DND-41 (cell line): ENCODE results near the gene SNX1.

ENCODE experiments used
- ATAC-seq: fragments of 200-7000 bp; cut with Tn5 transposase; 3 replicates; pipeline ENCODE4 v1.9.1; 2021; ENCODE audit warnings: low read depth; ENCODE audit not compliant: insufficient read depth
- DNase-seq: peaks from one replicate; pipeline ENCODE4 v3.0.0-alpha.2; 2020
- H2AFZ ChIP-seq: 2 replicates; pipeline ENCODE4 v1.6.0; 2012; ENCODE audit warnings: low read depth, low read length
- H3K27ac ChIP-seq: 2 replicates; pipeline ENCODE4 v1.5.1; 2012; ENCODE audit warnings: low read length, inconsistent platforms
- H3K27me3 ChIP-seq: fragments of 200-600 bp; sonication (generic); 2 replicates; pipeline ENCODE4 v1.6.0; 2012; ENCODE audit warnings: low read length, mild to moderate bottlenecking, inconsistent platforms; ENCODE audit not compliant: insufficient read depth, poor library complexity
- H3K36me3 ChIP-seq: 2 replicates; pipeline ENCODE4 v1.5.1; 2012; ENCODE audit warnings: low read length, inconsistent platforms; ENCODE audit not compliant: insufficient read depth
- H3K4me1 ChIP-seq: 2 replicates; pipeline ENCODE4 v1.5.1; 2012; ENCODE audit warnings: mild to moderate bottlenecking, low read length; ENCODE audit not compliant: insufficient read depth
- H3K4me2 ChIP-seq: 2 replicates; pipeline ENCODE4 v1.6.0; 2012; ENCODE audit warnings: mild to moderate bottlenecking, moderate library complexity, low read length, inconsistent platforms; ENCODE audit not compliant: insufficient read depth
- H3K4me3 ChIP-seq, 2 experiments: fragments of 200-600 bp in 1 of 2; shearing (Covaris generic) in 1 of 2; 2 replicates each; pipeline ENCODE4 v1.5.1; 2012 to 2016; ENCODE audit warnings: inconsistent platforms in 2 of 2, low read length in 2 of 2, mild to moderate bottlenecking in 2 of 2, low read depth in 1 of 2, moderate library complexity in 1 of 2
- H3K79me2 ChIP-seq: 2 replicates; pipeline ENCODE4 v1.6.0; 2012; ENCODE audit warnings: low read length, inconsistent platforms; ENCODE audit not compliant: insufficient read depth
- H3K9ac ChIP-seq: 2 replicates; pipeline ENCODE4 v1.6.0; 2012; ENCODE audit warnings: low read depth, mild to moderate bottlenecking, inconsistent platforms, low read length, moderate library complexity
- H3K9me3 ChIP-seq: 2 replicates; pipeline ENCODE4 v1.5.1; 2012; ENCODE audit warnings: low read length, moderate library complexity, mild to moderate bottlenecking, inconsistent platforms; ENCODE audit not compliant: insufficient read depth, severe bottlenecking
- H4K20me1 ChIP-seq: 2 replicates; pipeline ENCODE4 v1.6.0; 2012; ENCODE audit warnings: low read length; ENCODE audit not compliant: insufficient read depth
- EZH2 ChIP-seq: IDR thresholded peaks from 3 replicates; pipeline ENCODE4 v1.6.1; 2012; ENCODE audit warnings: borderline replicate concordance, low read depth, mild to moderate bottlenecking, moderate library complexity, low read length, inconsistent platforms; ENCODE audit not compliant: severe bottlenecking
- TF ChIP-seq, protein P1 (sequence below): IDR thresholded peaks from 2 replicates; pipeline ENCODE4 v1.5.1; 2012; ENCODE audit warnings: borderline replicate concordance, low read length, moderate library complexity, mild to moderate bottlenecking; ENCODE audit not compliant: poor library complexity, severe bottlenecking; ENCODE audit errors: extremely low read depth

The SNX1 gene

GRCh38 chr15:64070106-64070505 lies 25.7 kb upstream of the SNX1 start:
- Histone ChIP-seq H3K36me3 (peaks cover 24% of the 10 kb centered on the region), H4K20me1 (no peaks in the 10 kb centered on the region), H2AFZ (no peak overlapping the region), H3K27me3 (no peaks in the 10 kb centered on the region), H3K4me3 (no peak overlapping the region), H3K79me2 (no peaks in the 10 kb centered on the region), H3K4me1 (no peaks in the 10 kb centered on the region), H3K4me2 (no peak overlapping the region), H3K27ac (no peak overlapping the region), H3K9me3 (no peaks in the 10 kb centered on the region), H3K9ac (no peak overlapping the region)
- ATAC-seq = no peak
- TF ChIP-seq, protein P1, sequence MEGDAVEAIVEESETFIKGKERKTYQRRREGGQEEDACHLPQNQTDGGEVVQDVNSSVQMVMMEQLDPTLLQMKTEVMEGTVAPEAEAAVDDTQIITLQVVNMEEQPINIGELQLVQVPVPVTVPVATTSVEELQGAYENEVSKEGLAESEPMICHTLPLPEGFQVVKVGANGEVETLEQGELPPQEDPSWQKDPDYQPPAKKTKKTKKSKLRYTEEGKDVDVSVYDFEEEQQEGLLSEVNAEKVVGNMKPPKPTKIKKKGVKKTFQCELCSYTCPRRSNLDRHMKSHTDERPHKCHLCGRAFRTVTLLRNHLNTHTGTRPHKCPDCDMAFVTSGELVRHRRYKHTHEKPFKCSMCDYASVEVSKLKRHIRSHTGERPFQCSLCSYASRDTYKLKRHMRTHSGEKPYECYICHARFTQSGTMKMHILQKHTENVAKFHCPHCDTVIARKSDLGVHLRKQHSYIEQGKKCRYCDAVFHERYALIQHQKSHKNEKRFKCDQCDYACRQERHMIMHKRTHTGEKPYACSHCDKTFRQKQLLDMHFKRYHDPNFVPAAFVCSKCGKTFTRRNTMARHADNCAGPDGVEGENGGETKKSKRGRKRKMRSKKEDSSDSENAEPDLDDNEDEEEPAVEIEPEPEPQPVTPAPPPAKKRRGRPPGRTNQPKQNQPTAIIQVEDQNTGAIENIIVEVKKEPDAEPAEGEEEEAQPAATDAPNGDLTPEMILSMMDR = no peak
- no peak for TF ChIP-seq EZH2
- DNase-seq = no peak

DNA sequence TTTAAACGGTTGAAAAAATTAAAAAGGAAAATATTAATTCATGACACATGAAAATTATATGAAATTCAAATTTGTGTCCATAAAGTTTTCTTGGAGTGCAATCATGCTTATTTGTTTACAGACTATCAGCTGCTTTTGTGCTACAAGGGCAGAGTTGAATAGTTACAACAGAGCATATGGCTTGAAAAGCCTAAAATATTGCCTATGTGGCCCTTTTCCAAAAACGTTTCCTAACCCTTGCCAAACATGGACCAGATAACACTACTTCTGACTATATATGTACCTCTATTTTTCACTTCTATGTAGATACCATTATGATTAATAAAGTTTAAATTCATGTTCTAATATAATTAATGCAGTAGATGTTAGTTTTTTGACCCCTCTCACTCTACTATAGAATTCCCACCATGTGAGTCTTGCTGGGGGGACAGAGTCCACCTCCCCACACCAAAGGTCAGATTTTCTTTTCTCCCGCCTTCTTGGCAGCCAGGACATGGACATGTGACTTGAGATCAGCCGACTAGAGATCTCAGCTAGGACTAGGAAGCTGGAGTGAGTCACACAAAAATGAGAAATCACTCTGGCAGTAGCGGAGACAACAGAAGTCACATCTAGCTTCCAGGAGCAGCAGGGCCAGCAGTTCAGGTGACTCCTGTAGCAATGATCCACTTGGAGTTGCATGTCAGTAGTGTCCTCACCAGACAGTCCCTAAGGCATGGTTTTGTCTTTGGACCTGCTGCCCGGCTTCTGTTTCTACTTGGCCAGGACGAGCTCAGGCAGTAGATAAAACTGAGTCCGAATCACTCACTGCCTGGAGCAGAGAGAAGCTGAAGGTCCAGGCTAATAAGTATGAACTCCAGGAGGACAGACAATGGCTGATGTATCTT lies 24.6 kb upstream of the SNX1 start:
- ATAC-seq (no peak), DNase-seq (no peak)
- peaks cover 24% of the 10 kb centered on the region for H3K36me3 ChIP-seq
- H3K79me2 ChIP-seq = no peaks in the 10 kb centered on the region
- TF ChIP-seq, protein P1 = no peak
- no peak for TF ChIP-seq EZH2
- H3K9me3 ChIP-seq = no peaks in the 10 kb centered on the region
- H3K4me1 ChIP-seq = no peaks in the 10 kb centered on the region
- H3K4me3 ChIP-seq = no peak overlapping the region
- no peak overlapping the region for H2AFZ ChIP-seq
- H3K27ac ChIP-seq = no peak overlapping the region
- no peak overlapping the region for H3K9ac ChIP-seq
- H4K20me1 ChIP-seq = no peaks in the 10 kb centered on the region
- H3K27me3 ChIP-seq = no peaks in the 10 kb centered on the region
- no peak overlapping the region for H3K4me2 ChIP-seq

GRCh38 chr15:64071931-64072765 lies 23.6 kb upstream of the SNX1 start:
- Histone ChIP-seq H3K4me3 (no peak overlapping the region), H3K36me3 (peaks cover 24% of the 10 kb centered on the region), H3K9me3 (no peaks in the 10 kb centered on the region), H2AFZ (no peak overlapping the region), H3K4me1 (no peaks in the 10 kb centered on the region), H3K27me3 (no peaks in the 10 kb centered on the region), H3K9ac (no peak overlapping the region), H3K27ac (no peak overlapping the region), H3K79me2 (no peaks in the 10 kb centered on the region), H3K4me2 (no peak overlapping the region), H4K20me1 (no peaks in the 10 kb centered on the region)
- no peak for ATAC-seq
- no peak for TF ChIP-seq EZH2
- TF ChIP-seq, protein P1 = no peak
- DNase-seq = no peak
